ENCODE results near the gene POU3F3. TPM values are rescaled to one million over a fixed set of nuclear protein-coding genes. Genes with fewer than 3 reads are reported as not detected.

POU3F3 gene
- total and polyA plus RNA-seq, 2 of the 8 experiments (the other 6 are each of a cell fraction or from before 2014, with no cell fraction given) = 0.09 TPM; not detected in 1

DNA sequence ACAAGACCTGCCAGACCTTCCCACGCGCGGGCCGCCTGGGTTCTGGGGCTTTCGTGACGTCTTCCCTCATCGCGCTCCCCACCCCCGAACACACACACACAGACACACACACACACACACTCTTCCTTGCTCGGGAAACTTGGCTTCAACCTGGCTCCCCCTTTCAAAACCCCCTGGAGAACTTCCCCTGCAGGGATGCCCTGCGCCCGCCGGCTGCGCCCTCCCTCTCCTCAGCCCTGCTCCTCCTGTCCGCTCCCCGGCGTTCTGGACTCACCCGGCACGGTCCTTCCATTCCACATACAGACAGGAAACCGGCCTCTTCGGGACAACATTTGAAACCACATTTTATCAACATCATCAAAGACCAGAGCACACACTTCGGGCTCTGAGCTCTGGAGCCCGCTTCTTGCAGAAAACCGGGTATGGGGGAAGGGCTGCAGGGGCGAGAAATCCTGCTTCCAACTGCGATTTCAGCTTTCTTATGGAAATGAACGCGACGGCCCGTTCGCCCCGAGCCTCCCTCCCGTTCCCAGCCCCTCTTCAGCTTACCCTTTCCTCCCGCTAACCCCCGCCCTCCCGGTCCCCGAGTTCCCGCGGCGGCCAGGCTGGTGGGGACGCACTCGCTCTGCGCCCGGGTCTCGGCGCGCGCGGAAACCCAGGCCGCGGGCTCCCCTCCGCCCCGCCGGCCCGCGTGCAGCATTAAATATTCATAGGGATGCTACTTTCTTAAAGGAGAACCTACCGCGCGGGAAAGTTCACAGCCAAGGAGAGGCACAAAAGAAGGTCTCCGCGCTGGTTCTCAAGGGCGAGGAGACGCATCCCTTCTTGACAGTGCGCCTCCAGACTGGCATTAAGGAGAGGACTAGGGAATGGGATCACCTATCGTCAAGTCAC lies 18.3 kb downstream of the POU3F3 start (continued):
- TF ChIP-seq, protein P1, sequence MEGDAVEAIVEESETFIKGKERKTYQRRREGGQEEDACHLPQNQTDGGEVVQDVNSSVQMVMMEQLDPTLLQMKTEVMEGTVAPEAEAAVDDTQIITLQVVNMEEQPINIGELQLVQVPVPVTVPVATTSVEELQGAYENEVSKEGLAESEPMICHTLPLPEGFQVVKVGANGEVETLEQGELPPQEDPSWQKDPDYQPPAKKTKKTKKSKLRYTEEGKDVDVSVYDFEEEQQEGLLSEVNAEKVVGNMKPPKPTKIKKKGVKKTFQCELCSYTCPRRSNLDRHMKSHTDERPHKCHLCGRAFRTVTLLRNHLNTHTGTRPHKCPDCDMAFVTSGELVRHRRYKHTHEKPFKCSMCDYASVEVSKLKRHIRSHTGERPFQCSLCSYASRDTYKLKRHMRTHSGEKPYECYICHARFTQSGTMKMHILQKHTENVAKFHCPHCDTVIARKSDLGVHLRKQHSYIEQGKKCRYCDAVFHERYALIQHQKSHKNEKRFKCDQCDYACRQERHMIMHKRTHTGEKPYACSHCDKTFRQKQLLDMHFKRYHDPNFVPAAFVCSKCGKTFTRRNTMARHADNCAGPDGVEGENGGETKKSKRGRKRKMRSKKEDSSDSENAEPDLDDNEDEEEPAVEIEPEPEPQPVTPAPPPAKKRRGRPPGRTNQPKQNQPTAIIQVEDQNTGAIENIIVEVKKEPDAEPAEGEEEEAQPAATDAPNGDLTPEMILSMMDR (IDR thresholded peaks at IDR 0.05; ENCODE audit: control extremely low read depth in 1 of 3, insufficient read depth in 1 of 3, low read depth in 1 of 3, low read length in 3 of 3) = no peak
- no peak for TF ChIP-seq JUND (IDR thresholded peaks at IDR 0.05; ENCODE audit: low read length)
- no peak for TF ChIP-seq MAFK (IDR thresholded peaks at IDR 0.05; ENCODE audit: low read depth, low read length)
- TF ChIP-seq SP4 (IDR thresholded peaks at IDR 0.05; ENCODE audit: low read length) = no peak
- TF ChIP-seq TCF12 (IDR thresholded peaks at IDR 0.05; ENCODE audit: low read depth, low read length) = 0 out of 2 replicates have a peak, but pooled peaks have one; percentile 26
- no peak for TF ChIP-seq TEAD4 (IDR thresholded peaks at IDR 0.05; ENCODE audit: low read depth, low read length)
- no peak for TF ChIP-seq SIRT6 (IDR thresholded peaks at IDR 0.05; ENCODE audit: low read length)
- peak; percentile 19; the same call in 1 of the 2 replicates for TF ChIP-seq POU5F1 (IDR thresholded peaks at IDR 0.05; ENCODE audit: low read depth, low read length)
- TF ChIP-seq SRF (IDR thresholded peaks at IDR 0.05; ENCODE audit: low read depth, low read length) = no peak
- TF ChIP-seq, protein P2, sequence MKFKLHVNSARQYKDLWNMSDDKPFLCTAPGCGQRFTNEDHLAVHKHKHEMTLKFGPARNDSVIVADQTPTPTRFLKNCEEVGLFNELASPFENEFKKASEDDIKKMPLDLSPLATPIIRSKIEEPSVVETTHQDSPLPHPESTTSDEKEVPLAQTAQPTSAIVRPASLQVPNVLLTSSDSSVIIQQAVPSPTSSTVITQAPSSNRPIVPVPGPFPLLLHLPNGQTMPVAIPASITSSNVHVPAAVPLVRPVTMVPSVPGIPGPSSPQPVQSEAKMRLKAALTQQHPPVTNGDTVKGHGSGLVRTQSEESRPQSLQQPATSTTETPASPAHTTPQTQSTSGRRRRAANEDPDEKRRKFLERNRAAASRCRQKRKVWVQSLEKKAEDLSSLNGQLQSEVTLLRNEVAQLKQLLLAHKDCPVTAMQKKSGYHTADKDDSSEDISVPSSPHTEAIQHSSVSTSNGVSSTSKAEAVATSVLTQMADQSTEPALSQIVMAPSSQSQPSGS (IDR thresholded peaks at IDR 0.05; ENCODE audit: low read length) = no peak
- no peak for TF ChIP-seq POLR2A (IDR thresholded peaks at IDR 0.05; ENCODE audit: control extremely low read depth in 1 of 2, low read depth in 2 of 2, low read length in 2 of 2)
- TF ChIP-seq CEBPB (IDR thresholded peaks at IDR 0.05; ENCODE audit: low read depth, low read length) = no peak
- no peak for TF ChIP-seq BRCA1 (IDR thresholded peaks at IDR 0.05; ENCODE audit: low read depth, low read length)
- TF ChIP-seq, protein P3, sequence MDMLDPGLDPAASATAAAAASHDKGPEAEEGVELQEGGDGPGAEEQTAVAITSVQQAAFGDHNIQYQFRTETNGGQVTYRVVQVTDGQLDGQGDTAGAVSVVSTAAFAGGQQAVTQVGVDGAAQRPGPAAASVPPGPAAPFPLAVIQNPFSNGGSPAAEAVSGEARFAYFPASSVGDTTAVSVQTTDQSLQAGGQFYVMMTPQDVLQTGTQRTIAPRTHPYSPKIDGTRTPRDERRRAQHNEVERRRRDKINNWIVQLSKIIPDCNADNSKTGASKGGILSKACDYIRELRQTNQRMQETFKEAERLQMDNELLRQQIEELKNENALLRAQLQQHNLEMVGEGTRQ (IDR thresholded peaks at IDR 0.05; ENCODE audit: low read length) = no peak
- TF ChIP-seq SP2 (IDR thresholded peaks at IDR 0.05; ENCODE audit: low read length) = no peak
- TF ChIP-seq EP300 (IDR thresholded peaks at IDR 0.05; ENCODE audit: borderline replicate concordance in 1 of 2, low read depth in 2 of 2, low read length in 2 of 2) = no peak
- no peak for TF ChIP-seq JUN (IDR thresholded peaks at IDR 0.05; ENCODE audit: low read depth, low read length)
- TF ChIP-seq TAF7 (optimal IDR thresholded peaks at IDR 0.05; ENCODE audit: borderline replicate concordance, low read depth, low read length) = peak; percentile 7
- TF ChIP-seq KDM5A (IDR thresholded peaks at IDR 0.05; ENCODE audit: low read length) = no peak
